ENCODE results near the gene STX1A.
"Not testable (repeated sequence)": the region's sequence is repeated elsewhere in the genome, so short reads cannot be mapped to it uniquely, and the experiment has no call there.

Gene STX1A

GRCh38 chr7:73734619-73735527 lies 15.4 kb upstream of the STX1A start:
- DNase-seq, result peak; percentile 91

- no peak for DNase-seq
Observed at GRCh38 chr7:73732397-73732796, 12.9 kb upstream of the STX1A start.

DNA sequence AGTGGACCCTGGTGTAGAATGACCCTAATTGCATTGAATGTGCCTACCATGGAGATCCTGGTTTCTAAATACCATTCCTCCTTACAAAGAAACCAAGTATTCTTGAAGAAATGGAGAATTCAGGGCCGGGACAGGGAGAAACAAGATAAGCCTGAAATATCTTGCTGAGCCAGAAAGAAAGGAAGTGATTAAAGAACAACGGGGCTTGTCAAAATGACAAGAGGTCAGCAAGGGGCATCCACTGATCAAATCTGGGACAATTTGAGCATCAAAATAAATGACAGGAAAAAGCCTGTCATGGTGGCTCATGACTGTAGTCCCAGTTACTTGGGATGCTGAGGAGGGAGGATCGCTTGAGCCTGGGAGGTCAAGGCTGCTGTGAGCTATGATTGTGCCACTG lies 11.0 kb upstream of the STX1A start:
- DNase-seq, result no peak

GRCh38 chr7:73728551-73728950 lies 9.1 kb upstream of the STX1A start:
- no peak for DNase-seq

DNA sequence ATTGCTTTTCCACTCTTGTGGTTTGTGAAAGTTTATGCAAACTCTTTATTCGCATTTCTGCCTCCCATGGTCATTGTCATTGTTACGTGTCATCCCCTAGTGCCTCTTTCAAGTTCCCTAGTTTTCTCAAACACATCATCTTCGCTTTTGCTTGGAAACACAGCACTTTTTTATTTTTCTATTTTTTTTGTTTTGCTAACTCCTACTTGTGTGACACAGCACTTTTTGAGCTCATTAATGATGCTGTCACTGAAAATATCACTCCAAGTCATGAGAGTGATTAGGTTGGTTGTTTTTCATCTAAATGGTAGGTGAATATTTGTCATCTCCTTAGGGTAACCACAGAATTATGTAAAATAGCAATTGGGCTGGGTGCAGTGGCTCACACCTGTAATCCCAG lies 8.5 kb upstream of the STX1A start:
- DNase-seq, result no peak

DNA sequence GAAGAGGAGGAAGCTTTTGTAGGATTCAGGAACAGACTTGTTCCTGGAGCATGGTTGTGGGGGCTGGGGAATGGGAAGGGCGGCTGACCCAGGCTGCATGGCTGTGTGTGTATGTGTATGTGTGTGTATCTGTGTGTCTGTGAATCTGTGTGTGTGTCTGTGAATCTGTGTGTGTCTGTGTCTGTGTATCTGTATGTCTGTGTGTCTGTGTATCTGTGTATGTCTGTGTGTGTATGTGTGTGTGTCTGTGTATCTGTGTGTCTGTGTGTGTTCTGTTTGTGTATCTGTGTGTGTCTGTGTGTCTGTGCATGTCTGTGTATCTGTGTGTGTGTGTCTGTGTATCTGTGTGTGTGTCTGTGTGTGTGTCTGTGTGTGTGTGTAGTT lies 6.6 kb upstream of the STX1A start:
- no peak for DNase-seq

GRCh38 chr7:73723813-73724212 lies 4.3 kb upstream of the STX1A start:
- DNase-seq, result no peak

DNA sequence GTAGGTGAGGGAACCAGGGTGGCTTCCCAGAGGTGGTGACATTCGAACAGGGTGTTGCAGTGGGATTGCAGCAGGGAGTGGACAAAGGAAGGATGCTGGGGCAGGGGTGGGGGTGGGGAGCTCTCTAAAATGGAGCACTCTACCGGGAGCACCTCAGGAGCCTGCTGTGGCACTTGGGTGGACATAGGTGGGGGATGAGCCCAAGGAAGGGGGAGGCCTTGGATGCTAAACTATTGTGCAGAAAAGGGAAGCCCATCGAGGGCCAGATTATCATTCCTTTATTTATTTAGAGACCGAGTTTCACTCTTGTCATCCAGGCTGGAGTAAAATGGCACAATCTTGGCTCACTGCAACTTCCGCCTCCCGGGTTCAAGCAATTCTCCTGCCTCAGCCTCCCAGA lies 3.3 kb upstream of the STX1A start:
- no peak for DNase-seq

DNA sequence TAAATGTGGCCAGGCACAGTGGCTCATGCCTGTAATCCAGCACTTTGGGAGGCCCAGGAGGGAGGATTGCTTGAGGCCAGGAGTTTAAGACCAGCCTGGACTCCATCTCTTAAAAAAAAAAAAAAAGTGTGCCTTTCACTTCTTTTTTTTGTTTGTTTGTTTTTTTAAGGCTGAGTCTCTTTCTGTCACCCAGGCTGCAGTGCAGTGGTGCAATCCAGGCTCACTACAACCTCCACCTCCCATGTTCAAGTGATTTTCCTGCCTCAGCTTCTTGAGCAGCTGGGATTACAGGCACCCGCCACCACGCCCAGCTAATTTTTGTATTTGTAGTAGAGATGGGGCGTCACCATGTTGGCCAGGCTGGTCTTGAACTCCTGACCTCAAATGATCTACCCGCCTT lies 2.7 kb upstream of the STX1A start:
- DNase-seq, result not testable (repeated sequence)

DNA sequence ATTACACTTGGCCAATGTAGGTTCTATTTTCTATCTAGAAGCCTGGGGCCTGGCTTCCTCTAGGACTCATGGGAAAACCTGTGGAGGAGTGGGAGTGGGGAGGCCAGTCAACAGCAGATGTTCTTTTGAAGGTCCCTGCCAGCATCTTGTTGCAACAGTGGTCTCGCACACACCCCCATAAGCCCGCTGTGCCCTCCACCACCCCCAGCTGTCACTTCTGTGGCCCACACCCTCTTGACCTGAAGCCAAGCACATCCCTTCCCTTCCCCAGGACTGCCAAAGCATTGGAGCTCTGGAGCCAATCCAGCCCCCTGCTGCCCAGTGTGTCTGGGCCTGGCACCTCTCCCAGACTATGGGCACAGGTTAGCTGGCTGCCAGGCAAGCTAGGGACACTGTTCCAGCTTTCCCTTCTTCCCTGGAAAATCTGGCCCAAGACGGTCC lies 1.9 kb upstream of the STX1A start:
- DNase-seq, result peak; percentile 76

DNA sequence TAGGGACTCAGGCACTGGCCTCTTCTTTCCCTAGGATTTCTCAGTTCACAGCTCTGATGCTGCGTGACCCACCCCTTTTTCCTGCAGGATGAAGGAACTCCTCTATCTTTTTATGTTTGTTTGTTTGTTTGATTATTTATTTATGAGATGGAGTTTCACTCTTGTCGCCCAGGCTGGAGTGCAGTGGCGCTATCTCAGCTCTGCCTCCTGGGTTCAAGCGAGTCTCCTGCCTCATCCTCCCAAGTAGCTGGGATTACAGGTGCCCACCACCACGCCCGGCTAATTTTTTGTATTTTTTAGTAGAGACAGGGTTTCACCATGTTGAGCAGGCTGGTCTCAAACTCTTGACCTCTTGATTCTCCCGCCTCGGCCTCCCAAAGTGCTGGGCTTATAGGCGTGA lies 974 bp upstream of the STX1A start:
- DNase-seq, result not testable (repeated sequence)

GRCh38 chr7:73719806-73720169 lies 319 bp upstream of the STX1A start:
- no peak for DNase-seq

- DNase-seq, result no peak
Observed at GRCh38 chr7:73718438-73718881, 1.0 kb downstream of the STX1A start.

DNA sequence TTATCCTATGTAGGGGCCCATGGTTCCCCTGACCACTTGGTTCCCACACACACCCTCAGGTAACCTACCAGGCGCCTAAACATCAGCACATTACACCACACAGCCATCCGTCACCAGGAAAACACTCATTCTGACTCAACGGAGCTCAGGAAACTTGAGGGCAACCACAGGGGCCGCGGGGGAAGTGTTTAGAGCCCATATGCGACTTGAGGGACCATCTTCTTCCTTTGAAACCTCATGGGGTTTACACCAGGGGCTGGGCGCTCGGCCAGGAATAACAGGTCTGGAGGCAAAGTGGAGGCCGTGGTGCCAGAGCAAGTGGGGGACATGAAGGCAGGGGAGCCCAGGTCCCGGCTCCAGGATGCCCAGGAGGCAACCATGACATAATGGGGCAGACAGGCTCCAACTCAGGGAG lies 1.5 kb downstream of the STX1A start:
- no peak for DNase-seq

DNA sequence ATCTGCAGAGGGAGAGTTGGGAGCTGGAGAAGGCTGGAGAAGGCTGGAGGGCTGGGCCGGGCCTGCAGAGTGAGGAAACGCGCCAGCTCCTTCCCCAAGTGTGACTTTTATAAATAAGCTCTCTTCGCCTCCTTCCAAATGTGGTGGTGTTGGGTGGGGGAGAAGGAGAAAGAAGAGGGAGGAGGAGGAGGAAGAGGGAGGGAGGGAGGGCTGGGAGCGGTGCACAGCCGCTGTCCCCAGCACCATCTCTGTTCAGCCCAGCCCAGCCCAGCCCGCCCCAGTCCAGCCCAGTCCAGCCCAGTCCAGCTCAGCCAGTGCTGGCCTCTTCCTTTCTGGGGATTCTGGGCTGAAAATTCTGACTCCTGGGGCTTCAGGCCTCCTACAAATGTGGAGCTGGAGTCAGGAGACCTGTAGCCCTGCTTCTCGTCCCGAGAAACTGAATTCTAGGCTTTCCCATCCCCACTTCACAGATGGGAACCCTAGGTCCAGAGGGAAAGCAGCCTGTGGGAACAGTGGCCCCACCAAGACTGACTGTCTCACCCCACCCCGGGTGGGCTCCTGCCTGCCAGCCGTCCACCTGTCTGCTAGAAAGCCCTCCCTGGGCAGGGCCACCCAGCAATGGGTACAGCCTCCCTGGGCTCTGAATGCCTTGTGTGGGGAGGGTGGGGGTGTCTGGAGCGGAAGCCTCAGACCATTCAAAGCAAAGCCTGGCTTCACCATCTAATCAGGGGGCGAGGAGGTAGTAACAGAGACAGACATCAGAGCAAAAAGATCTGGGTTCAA lies 2.3 kb downstream of the STX1A start:
- no peak for DNase-seq

GRCh38 chr7:73716318-73716890 lies 3.1 kb downstream of the STX1A start:
- no peak for DNase-seq

DNA sequence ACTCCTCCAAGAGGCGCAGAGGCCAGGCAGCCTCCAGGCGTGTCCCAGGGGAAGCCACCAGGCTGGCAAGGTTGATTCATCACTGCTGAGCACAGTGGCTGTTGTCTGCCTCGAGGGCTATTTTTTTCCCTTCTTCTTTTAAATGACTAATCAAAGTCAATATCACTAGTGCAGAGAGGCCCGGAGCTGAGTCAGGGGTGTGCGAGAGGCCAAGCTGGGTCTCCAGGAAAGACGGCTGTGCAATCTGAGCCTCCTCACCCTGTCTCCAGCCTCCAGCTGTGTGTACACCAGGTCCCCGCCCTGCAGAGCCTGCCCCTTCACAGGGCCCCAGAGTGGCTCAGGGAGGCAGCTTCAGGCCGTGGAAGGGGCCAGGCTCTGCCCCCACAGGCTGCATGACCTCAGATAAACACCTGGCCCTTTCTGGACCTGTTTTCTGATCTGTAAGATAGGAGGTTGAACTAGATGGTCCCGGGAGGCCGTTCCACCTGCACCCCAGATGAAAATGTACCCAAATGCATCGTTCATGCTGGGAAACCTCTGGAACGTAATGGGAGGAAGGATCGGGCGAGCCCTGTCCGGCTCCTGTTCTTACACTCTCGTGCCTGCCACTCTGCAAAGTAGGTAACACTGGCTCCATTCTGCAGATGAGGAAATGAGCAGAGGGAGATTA lies 3.7 kb downstream of the STX1A start:
- peak; percentile 74 for DNase-seq

GRCh38 chr7:73713319-73713718 lies 6.2 kb downstream of the STX1A start:
- not testable (repeated sequence) for DNase-seq

DNA sequence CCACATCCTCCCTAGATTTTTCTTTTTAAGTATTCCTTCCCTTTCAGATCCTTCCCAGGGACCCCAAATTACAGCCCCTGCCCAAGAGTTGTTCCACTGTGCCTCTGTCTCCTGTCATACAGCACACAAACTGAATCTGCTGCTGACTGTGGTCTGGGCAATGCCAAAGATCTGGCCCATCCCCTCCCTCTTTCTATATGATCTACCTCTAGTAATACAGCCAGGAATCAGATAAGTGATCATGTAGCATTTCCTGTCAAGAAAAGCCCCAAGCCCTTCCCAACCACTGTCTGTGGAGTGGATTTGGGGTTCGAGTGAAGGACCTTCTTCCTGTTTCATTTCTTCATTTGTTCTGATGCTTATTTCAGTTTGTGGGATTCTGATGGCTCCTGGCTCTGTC lies 6.7 kb downstream of the STX1A start:
- no peak for DNase-seq

DNA sequence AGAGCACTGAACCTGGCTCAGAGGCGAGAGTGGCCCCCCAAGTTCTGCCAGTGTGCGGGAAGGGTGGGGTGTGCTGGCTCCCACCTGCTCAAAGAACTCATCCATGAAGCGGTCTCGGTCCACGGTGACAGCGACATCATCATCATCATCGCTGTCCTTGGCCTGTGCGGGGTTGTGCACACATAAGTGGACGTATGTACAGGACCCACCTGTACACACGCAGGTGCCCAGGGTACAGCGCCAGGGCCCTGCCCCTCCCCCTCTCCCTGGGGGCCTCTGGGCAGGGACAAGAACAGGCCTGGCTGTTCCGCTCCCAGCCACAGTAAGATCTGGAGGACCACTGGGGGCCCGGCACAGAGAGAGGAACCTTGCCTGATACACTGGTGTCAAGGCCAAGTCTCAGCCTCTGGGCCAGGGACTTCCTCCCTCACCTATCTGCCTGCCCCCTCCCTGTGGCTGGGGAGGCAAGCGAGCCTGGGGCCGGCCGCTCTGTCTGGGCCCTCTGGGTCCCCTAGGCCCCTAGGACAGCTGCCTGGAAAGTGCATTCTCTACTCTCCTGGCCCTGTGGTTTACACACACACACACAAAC lies 10.4 kb downstream of the STX1A start:
- DNase-seq, result no peak

DNA sequence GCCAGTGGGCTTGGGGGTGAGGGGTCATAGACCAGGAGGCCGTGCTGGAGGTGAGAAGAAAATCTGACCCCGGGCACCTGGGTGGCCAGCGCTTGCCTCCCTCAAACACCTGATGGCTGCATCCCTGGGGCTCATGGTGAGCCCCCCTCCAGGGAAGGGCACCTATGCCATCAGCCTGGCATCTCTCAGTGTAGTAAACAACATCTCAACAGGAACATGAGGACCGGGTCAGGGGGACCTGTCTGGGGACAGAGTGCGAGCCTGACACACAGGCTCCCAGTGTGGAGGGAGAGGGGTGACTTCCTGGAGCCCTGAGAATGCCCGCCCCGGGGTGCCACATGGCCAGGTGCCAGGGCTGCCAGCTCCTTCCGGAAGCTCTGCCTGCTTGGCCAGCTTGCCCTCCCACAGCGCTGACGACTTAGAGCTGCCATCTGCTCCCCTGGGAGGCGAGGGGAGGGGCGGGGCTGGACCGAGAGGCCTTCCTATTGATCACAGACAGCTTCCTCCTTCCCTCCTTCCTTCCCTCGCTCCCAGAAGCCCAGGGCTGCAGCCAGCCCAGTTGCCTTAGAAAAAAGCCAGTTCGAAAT lies 12.3 kb downstream of the STX1A start:
- peak; percentile 56 for DNase-seq

All from NCI-H2029 treated with DMSO at 0.1 percent for 48 hours (cell line).